NCI-H69 (cell line): Measurements from ENCODE around the gene PPFIA2.

Experiments used
- DNase-seq: peaks from one replicate; lab custom pipeline; 2025; lab: John Stamatoyannopoulos, UW

The PPFIA2 gene

GRCh38 chr12:81274637-81275529 is 484.3 kb downstream of the PPFIA2 start:
- DNase-seq, result peak; percentile 16

- no peak for DNase-seq
Observed at GRCh38 chr12:81270385-81270784, 488.8 kb downstream of the PPFIA2 start.

GRCh38 chr12:81263072-81263471 is 496.1 kb downstream of the PPFIA2 start:
- peak; percentile 28 for DNase-seq

GRCh38 chr12:81261508-81262207 is 497.5 kb downstream of the PPFIA2 start:
- DNase-seq, result peak; percentile 36

- DNase-seq, result no peak
Observed at GRCh38 chr12:81259360-81259759, 499.8 kb downstream of the PPFIA2 start.

GRCh38 chr12:81257947-81258551 is 501.1 kb downstream of the PPFIA2 start:
- peak; percentile 86 for DNase-seq

GRCh38 chr12:81255947-81256346 is 503.2 kb downstream of the PPFIA2 start:
- peak; percentile 34 for DNase-seq

GRCh38 chr12:81255456-81255855 is 503.7 kb downstream of the PPFIA2 start:
- peak; percentile 31 for DNase-seq

GRCh38 chr12:81253360-81253759 is 505.8 kb downstream of the PPFIA2 start:
- no peak for DNase-seq

GRCh38 chr12:81252228-81252627 is 506.9 kb downstream of the PPFIA2 start:
- DNase-seq, result no peak

- DNase-seq, result no peak
Observed at GRCh38 chr12:81249976-81250375, 509.2 kb downstream of the PPFIA2 start.

- peak; percentile 94 for DNase-seq
Observed at GRCh38 chr12:81245907-81246570, 513.1 kb downstream of the PPFIA2 start.

GRCh38 chr12:81245458-81245857 is 513.7 kb downstream of the PPFIA2 start:
- DNase-seq, result peak; percentile 63

GRCh38 chr12:81231574-81232368 is 527.4 kb downstream of the PPFIA2 start:
- peak; percentile 89 for DNase-seq

GRCh38 chr12:81229759-81230158 is 529.4 kb downstream of the PPFIA2 start:
- DNase-seq, result peak; percentile 77

- DNase-seq, result no peak
Observed at GRCh38 chr12:81224626-81225025, 534.5 kb downstream of the PPFIA2 start.

- peak; percentile 58 for DNase-seq
Observed at GRCh38 chr12:81222846-81223592, 536.1 kb downstream of the PPFIA2 start.

GRCh38 chr12:81221681-81222080 is 537.5 kb downstream of the PPFIA2 start:
- peak; percentile 50 for DNase-seq

- no peak for DNase-seq
Observed at GRCh38 chr12:81216739-81217138, 542.4 kb downstream of the PPFIA2 start.

GRCh38 chr12:81212996-81213696 is 546.0 kb downstream of the PPFIA2 start:
- peak; percentile 29 for DNase-seq
